KMS-11 (cell line): ENCODE measurements around the gene TMEM179.

Experiments used
- H2AFZ ChIP-seq: fragments of 200-600 bp; sonication (generic); 2 replicates; pipeline ENCODE4 v1.6.1; 2016; ENCODE audit warnings: antibody characterized with exemption, mixed run types, low read depth
- H3K27ac ChIP-seq: fragments of 200-600 bp; sonication (generic); 2 replicates; pipeline ENCODE4 v1.6.1; 2016; ENCODE audit warnings: mild to moderate bottlenecking, mixed run types
- H3K27me3 ChIP-seq: fragments of 200-600 bp; sonication (generic); 2 replicates; pipeline ENCODE4 v1.6.1; 2017; ENCODE audit warnings: mild to moderate bottlenecking, low read depth, mixed run types, moderate library complexity; ENCODE audit not compliant: insufficient read depth
- H3K36me3 ChIP-seq: fragments of 200-600 bp; sonication (generic); 2 replicates; pipeline ENCODE4 v1.6.1; 2017; ENCODE audit warnings: mild to moderate bottlenecking, mixed run types; ENCODE audit not compliant: insufficient read depth
- H3K4me1 ChIP-seq: fragments of 200-600 bp; sonication (generic); 2 replicates; pipeline ENCODE4 v1.6.1; 2016; ENCODE audit warnings: mild to moderate bottlenecking, low read depth, mixed run types; ENCODE audit not compliant: poor library complexity, severe bottlenecking
- H3K4me2 ChIP-seq: fragments of 200-600 bp; sonication (generic); 2 replicates; pipeline ENCODE4 v1.7.0; 2016; ENCODE audit warnings: mild to moderate bottlenecking, mixed run types
- H3K4me3 ChIP-seq: fragments of 200-600 bp; sonication (generic); IDR thresholded peaks from 2 replicates; pipeline ENCODE4 v1.6.1; 2017; ENCODE audit warnings: low read depth, low read length, mixed read lengths; ENCODE audit not compliant: insufficient read depth
- H3K79me2 ChIP-seq: fragments of 200-600 bp; sonication (generic); 2 replicates; pipeline ENCODE4 v1.6.1; 2016; ENCODE audit warnings: low read depth, mixed run types; ENCODE audit not compliant: insufficient read depth
- H3K9ac ChIP-seq: fragments of 200-600 bp; sonication (generic); 2 replicates; pipeline ENCODE4 v1.6.1; 2016; ENCODE audit warnings: mild to moderate bottlenecking, mixed run types
- H4K20me1 ChIP-seq: fragments of 200-600 bp; sonication (generic); 2 replicates; pipeline ENCODE4 v1.6.1; 2016; ENCODE audit warnings: mild to moderate bottlenecking, mixed run types; ENCODE audit not compliant: insufficient read depth
- CTCF ChIP-seq: fragments of 200-600 bp; sonication (generic); conservative IDR thresholded peaks from 2 replicates; pipeline ENCODE4 v1.6.1; 2017; ENCODE audit warnings: low read depth, mild to moderate bottlenecking, antibody characterized with exemption, low read length, moderate library complexity, mixed read lengths

Gene TMEM179

GRCh38 chr14:104596927-104597351, 7.6 kb downstream of the TMEM179 start:
- H3K27ac ChIP-seq, result no peak overlapping the region
- H3K79me2 ChIP-seq, result no peaks in the 10 kb centered on the region
- no peak overlapping the region for H2AFZ ChIP-seq
- H3K4me3 ChIP-seq, result no peak overlapping the region
- TF ChIP-seq CTCF, result no peak
- H4K20me1 ChIP-seq, result no peaks in the 10 kb centered on the region
- no peaks in the 10 kb centered on the region for H3K36me3 ChIP-seq
- no peak overlapping the region for H3K9ac ChIP-seq
- no peaks in the 10 kb centered on the region for H3K4me1 ChIP-seq
- no peak overlapping the region for H3K4me2 ChIP-seq
- H3K27me3 ChIP-seq, result peaks cover 31% of the 10 kb centered on the region; the same call in 1 of the 2 replicates

- H3K27me3 ChIP-seq, result peaks cover 31% of the 10 kb centered on the region; the same call in 1 of the 2 replicates
- TF ChIP-seq CTCF, result no peak
Measured at GRCh38 chr14:104596451-104596918, 8.1 kb downstream of the TMEM179 start.

DNA sequence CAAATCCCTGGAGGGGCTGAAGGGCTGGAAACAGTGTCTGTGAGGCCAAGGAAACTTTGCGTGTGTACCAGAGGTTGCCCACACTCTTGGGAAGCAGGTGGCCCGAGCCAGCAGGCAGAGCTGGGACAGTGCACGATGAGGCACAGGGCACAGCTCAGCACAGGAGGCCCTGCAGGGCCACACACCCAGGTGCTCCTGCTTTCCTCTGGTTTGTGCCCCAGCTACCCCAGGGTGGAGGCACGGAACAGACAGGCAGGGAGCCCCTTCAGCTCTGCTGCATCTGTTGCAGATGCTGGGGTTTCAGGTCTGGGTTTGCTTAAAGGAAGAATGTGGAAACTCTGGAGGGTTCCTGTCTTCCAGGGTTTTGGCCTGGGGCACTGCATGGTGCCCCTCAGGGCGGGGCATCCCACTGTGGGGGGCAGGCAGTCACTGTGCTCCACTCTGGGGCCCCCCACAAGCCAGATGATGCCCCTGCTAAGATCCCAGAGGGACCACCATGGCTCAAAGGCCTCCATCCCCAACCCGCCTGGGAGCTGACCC, 8.6 kb downstream of the TMEM179 start:
- H3K36me3 ChIP-seq, result no peaks in the 10 kb centered on the region
- H3K9ac ChIP-seq, result no peak overlapping the region
- H3K79me2 ChIP-seq, result no peaks in the 10 kb centered on the region
- no peaks in the 10 kb centered on the region for H4K20me1 ChIP-seq
- no peak overlapping the region for H3K4me2 ChIP-seq
- H2AFZ ChIP-seq, result no peak overlapping the region
- H3K27ac ChIP-seq, result no peak overlapping the region
- no peak for TF ChIP-seq CTCF
- H3K4me1 ChIP-seq, result no peaks in the 10 kb centered on the region
- H3K27me3 ChIP-seq, result peaks cover 31% of the 10 kb centered on the region; the same call in 1 of the 2 replicates
- no peak overlapping the region for H3K4me3 ChIP-seq

More at GRCh38 chr14:104596451-104596918, 8.1 kb downstream of the TMEM179 start:
- no peak overlapping the region for H3K4me3 ChIP-seq
- no peaks in the 10 kb centered on the region for H3K4me1 ChIP-seq
- no peaks in the 10 kb centered on the region for H3K79me2 ChIP-seq
- H3K36me3 ChIP-seq, result no peaks in the 10 kb centered on the region
- H4K20me1 ChIP-seq, result no peaks in the 10 kb centered on the region
- no peak overlapping the region for H3K27ac ChIP-seq
- H3K9ac ChIP-seq, result no peak overlapping the region
- no peak overlapping the region for H2AFZ ChIP-seq
- H3K4me2 ChIP-seq, result no peak overlapping the region

DNA sequence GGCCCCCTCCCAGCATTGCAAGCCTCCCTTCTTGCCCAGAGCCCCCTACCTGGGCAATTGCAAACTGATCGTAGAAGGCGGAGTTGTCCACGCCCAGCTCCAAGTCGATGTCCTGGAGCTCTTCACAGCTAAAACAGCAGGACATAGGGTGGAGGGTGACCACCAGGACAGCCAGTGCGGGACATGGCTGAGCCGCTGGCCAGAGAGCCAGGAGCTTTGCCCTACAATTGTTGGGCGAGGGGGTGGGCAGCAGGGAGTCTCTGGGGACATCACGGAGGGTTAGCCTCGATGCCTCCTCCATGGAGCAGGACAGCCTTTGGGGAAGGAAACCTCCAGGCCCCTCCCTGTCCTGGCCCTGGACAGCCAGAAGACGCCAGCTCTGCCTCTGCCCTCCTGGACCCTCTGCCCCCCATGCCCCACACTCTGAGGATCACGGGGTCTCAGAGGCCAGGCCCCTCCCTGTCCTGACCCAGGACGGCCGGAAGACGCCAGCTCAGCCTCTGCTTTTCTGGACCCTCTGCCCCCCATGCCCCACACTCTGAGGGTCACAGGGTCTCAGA, 9.4 kb downstream of the TMEM179 start:
- Histone ChIP-seq H3K36me3 (no peaks in the 10 kb centered on the region), H2AFZ (no peak overlapping the region), H3K4me3 (no peak overlapping the region), H4K20me1 (no peaks in the 10 kb centered on the region), H3K27me3 (peaks cover 31% of the 10 kb centered on the region; the same call in 1 of the 2 replicates), H3K4me2 (no peak overlapping the region), H3K79me2 (no peaks in the 10 kb centered on the region), H3K27ac (no peak overlapping the region), H3K9ac (no peak overlapping the region), H3K4me1 (no peaks in the 10 kb centered on the region)
- no peak for TF ChIP-seq CTCF
